ELF-1 (cell line): ENCODE measurements around the gene PLEKHD1.

ENCODE experiments used
- DNase-seq: peaks from one replicate; pipeline ENCODE4 v3.0.0-alpha.2; 2016; ENCODE audit warnings: low read depth, low spot score

The PLEKHD1 gene

DNA sequence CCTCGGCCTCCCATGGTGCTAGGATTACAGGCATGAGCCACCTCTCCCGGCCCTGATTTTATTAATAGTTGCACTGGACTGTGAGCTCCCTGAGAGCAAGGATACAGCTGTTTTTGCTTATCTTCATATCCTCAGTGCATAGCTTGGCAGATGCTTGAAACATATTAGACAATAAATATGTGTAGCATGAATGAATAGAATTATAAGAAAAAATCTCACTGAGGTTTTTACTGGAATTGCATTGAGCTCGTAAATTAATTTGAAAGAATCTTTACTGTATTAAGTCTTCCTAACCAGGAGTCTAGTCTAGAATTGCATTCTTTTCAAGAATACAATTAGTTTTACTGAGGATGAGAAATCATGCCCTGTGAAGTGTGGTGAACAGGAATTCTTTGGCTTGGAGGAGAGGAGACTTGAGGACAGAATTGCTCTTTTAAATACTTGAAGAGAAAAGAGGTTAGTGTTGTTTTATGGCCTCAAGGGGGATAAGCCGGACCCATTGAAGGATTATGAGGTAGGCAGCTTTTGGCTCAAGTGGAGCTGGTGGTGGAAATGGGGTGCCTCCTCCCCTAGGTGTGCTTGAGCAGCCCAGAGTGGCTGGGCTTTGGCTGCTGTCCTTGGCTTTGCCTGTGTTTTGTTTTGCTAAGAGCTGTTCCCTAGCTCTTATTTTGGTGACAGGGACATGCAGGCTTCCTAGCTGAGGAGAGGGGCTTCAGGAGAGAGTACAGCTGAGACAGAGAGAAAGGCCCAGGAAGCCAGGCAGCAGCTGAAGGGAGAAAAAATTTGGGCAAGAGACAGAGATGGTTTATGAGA is 34.0 kb downstream of the PLEKHD1 start:
- DNase-seq, result no peak

DNA sequence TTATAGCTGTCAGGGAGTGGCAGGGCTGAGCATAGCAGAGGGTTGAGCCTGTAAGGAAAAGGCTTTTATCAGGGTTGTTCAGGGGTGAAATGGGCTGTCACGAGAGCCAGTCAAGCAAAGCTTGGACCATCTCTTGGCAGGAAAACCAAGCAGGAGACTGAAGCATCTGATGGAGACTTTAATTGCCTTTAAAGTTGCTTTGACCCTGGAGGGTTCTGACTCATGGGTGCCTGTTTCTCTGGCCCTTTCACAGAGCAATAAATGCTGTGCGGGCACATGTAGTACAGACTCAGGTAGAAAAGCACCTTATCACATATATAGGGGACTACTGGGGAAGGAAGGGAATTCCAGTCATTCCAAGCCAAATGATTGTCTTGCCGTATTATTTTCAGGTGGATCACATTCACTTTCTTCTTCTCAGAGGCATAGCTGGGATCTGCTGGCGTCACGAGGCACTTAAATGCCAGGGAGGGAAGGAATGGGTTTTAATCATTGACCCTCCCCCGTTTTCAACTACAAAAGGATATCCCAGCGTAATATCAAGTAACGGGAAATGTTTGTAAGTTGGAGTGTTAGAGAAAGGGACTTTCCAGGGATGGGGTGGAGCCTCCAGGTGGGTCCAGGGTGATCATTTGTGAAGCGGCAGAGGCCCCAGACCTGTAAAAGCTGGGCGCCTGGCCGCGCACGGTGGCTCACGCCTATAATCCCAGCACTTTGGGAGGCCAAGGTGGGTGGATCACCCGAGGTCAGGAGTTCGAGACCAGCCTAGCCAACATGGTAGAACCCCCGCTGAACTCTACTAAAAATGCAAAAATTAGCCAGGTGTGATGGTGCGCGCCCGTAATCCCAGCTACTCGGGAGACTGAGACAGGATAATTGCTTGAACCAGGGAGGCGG is 34.9 kb downstream of the PLEKHD1 start:
- peak; percentile 58 for DNase-seq

DNA sequence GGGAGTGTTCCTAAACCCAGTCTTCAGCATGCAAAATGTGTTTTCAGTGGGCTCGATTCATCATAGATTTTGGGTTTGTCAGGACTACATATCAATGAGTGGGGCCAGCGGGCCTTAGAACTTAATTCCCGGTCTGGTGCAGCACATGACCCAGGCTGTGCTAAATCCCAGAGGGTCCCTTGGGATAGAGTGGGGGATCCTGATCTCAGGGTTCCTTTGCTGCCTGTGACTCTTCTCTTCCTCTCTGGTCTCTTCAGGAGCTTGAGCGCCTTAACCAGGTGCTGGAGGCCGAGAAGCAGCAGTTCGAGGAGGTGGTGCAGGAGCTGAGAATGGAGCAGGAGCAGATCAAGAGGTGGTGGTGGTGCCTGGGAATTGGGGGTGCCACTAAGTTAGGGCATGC is 37.5 kb downstream of the PLEKHD1 start:
- DNase-seq, result no peak

DNA sequence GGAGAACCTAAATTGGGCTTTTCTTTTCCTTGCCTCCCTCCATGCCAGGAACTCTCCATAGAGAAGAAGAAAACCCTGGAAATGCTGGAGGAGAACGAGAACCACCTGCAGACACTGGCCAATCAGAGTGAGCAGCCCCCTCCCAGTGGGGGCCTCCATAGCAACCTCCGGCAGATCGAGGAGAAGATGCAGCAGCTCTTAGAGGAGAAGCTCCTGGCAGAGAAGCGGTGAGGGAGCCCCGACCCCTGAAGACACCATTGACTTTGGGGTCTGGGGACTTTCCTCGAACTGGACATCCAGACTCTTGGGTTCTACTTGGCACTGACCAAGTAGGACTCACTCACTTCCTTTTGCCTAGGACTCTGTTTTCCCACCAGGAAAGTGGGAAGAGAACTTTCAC is 41.4 kb downstream of the PLEKHD1 start:
- no peak for DNase-seq

- no peak for DNase-seq
These were observed 43.1 kb downstream of the PLEKHD1 start for GRCh38 chr14:69527635-69528034.

DNA sequence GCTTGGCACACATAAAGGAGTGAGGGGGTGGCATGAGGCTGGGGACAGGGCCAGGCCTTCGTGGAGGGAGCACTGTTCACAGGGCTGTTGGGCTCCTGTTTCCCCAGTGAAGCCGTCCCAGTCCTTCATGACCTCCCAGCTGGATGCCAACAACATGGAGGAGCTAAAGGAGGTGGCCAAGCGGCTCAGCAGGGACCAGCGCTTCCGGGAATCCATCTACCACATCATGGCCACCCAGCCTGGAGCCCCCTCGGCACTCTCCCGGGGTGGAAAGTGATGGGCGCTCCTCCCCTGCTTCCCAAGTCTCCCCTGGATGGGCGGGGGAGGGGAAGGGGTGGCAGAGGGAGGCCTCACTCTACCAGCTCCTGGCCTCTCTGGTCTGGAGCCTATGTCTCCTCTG is 43.6 kb downstream of the PLEKHD1 start:
- DNase-seq, result no peak

GRCh38 chr14:69528930-69529329 is 44.4 kb downstream of the PLEKHD1 start:
- no peak for DNase-seq

- DNase-seq, result no peak
These were observed 45.0 kb downstream of the PLEKHD1 start for GRCh38 chr14:69529563-69529962.

GRCh38 chr14:69530095-69530494 is 45.6 kb downstream of the PLEKHD1 start:
- DNase-seq, result no peak

GRCh38 chr14:69531135-69531534 is 46.6 kb downstream of the PLEKHD1 start:
- no peak for DNase-seq

GRCh38 chr14:69532561-69533340 is 48.2 kb downstream of the PLEKHD1 start:
- DNase-seq, result peak; percentile 42

- DNase-seq, result peak; percentile 71
These were observed 50.8 kb downstream of the PLEKHD1 start for GRCh38 chr14:69535230-69535848.

DNA sequence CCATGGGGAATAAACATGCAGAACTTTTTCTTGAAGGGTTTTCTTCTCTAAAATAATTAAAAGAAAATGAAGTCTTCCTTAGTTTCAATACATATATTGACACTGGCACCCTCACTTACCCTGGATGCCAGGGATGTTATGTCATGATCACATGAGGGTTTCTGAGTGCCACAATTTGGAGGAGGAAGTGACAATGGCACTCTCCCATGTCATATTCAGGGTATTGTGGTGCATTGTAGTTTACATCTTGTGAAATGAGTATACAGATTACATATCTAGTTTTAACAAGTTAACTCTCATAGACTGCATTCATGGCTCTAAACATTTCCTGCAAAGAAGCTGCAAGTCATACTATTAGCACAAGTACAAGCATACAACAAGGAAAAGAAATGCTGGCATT is 52.4 kb downstream of the PLEKHD1 start:
- no peak for DNase-seq

DNA sequence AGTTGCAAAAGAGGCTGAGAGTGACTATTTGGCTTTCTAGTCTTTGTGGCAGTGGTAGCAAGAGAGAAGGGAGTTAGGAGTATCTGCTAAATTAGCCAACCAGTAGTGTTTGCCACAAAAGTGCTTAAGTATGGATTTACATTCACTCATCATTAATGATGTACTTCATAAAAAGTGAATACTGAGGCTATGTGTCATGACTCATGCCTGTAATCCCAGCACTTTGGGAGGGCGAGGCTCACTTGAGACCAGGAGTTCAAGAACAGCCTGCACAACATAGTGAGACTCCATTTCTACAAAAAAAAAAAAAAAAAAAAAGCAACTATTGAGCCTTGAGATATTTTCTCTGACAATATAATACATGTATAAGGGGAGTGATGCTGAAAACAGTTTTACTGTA is 53.4 kb downstream of the PLEKHD1 start:
- DNase-seq, result no peak

- DNase-seq, result no peak
These were observed 54.2 kb downstream of the PLEKHD1 start for GRCh38 chr14:69538766-69539165.

DNA sequence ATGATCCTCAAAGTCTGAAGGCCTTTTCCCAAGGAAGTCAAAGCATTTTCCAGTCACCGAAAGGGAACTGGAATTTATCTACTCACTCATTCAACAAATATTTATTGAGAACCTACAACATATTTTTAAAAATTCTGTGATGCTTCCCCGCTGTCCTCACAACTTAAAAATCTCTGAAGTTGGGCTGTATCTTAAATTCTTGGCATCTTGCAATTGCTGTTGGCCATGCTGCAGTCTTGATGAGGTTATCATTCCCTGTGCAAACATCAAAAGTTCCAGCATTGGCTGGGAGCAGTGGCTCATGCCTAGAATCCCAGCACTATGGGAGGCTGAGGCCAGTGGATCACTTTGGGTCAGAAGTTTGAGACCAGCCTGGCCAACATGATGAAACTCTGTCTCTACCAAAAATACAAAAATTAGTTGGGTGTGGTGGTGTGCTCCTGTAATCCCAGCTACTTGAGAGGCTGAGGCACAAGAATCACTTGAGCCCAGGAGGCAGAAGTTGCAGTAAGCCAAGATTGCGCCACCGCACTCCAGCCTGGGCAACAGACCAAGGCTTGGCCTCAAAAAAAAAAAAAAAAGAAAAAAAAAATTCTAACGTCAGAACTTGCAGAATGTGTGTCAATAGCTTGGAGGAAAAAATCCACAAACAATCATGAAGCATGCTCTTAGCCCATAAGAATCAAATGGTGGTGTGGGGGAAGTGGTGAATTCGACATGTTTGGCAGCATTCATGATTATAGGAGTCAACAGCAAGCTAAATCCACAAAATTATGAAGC is 55.3 kb downstream of the PLEKHD1 start:
- no peak for DNase-seq

DNA sequence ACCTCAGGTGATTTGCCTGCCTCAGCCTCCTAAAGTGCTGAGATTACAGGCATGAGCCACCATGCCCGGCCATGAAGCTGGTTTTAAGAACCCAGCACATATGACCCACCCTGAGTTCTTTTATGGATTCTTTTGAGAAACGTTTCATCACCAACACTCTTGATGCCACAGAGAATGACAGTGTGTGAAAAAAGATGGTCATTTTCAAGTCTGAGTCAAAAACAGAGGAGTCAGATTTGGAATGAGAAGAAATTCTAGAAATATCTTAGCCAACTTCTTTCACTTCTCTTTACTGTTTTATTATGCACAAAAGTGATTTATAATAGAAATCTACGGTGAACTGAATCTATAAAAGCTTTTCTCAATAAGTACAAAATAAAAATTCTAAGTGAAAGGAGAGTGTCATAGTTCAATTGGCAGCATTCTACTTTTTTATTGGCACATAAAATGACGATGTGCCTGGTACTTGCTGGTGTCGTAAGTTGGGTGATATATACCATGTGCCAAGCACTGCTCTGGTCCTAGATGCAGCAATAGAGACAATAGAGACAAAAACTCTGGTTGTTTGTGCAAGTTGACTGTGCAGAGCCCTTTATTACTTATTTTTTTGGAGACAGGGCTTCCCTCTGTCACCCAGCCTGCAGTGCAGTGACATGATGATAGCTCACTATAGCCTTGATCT is 56.3 kb downstream of the PLEKHD1 start:
- DNase-seq, result no peak

GRCh38 chr14:69542311-69542710 is 57.8 kb downstream of the PLEKHD1 start:
- no peak for DNase-seq

- peak; percentile 23 for DNase-seq
These were observed 59.0 kb downstream of the PLEKHD1 start for GRCh38 chr14:69543341-69544115.
